Keratinocyte (primary cell): ENCODE data around the gene PDE8A. TPM values are rescaled to one million over a fixed set of nuclear protein-coding genes. Genes with fewer than 3 reads are reported as not detected.

Source experiments
- DNase-seq: peaks from one replicate; pipeline ENCODE4 v3.0.0-alpha.2; 2011; ENCODE audit warnings: low read depth, missing footprints, low spot score
- FAIRE-seq: peaks from 2 replicates; lab custom pipeline; 2011; peaks lifted over from hg19 to GRCh38; lab: Jason Lieb, UNC
- H2AFZ ChIP-seq: 2 replicates; pipeline ENCODE4 v1.6.0; 2012; ENCODE audit warnings: low read length, control low read depth, inconsistent platforms; ENCODE audit not compliant: control insufficient read depth
- H3K27ac ChIP-seq: 2 replicates; pipeline ENCODE4 v1.5.1; 2011; ENCODE audit warnings: low read length; ENCODE audit not compliant: control insufficient read depth, insufficient read depth
- H3K27me3 ChIP-seq: 3 replicates; pipeline ENCODE4 v1.6.0; 2011; ENCODE audit warnings: low read length; ENCODE audit not compliant: control insufficient read depth, insufficient read depth; ENCODE audit errors: extremely low read depth
- H3K36me3 ChIP-seq, 2 experiments: 2 replicates in 1 of 2; 3 replicates in 1 of 2; pipeline ENCODE4 v1.5.1; 2011; ENCODE audit warnings: low read length in 2 of 2, mild to moderate bottlenecking in 1 of 2; ENCODE audit not compliant: control insufficient read depth in 2 of 2, insufficient read depth in 2 of 2; ENCODE audit errors: extremely low read depth in 1 of 2
- H3K4me1 ChIP-seq: 3 replicates; pipeline ENCODE4 v1.5.1; 2011; ENCODE audit warnings: low read length; ENCODE audit not compliant: control insufficient read depth, insufficient read depth; ENCODE audit errors: extremely low read depth
- H3K4me2 ChIP-seq: 3 replicates; pipeline ENCODE4 v1.6.0; 2011; ENCODE audit warnings: low read depth, low read length; ENCODE audit not compliant: control insufficient read depth, insufficient read depth; ENCODE audit errors: extremely low read depth
- H3K4me3 ChIP-seq, 3 experiments: fragments of 200-600 bp in 1 of 3; sonication (generic) in 1 of 3; 2 replicates in 2 of 3; 3 replicates in 1 of 3; pipeline ENCODE4 v1.5.1; 2011 to 2016; ENCODE audit warnings: low read length in 3 of 3, mild to moderate bottlenecking in 3 of 3, control low read depth in 2 of 3, inconsistent platforms in 1 of 3, low read depth in 1 of 3, mixed read lengths in 1 of 3, mixed run types in 1 of 3, moderate library complexity in 1 of 3; ENCODE audit not compliant: control insufficient read depth in 2 of 3, insufficient read depth in 2 of 3; ENCODE audit errors: extremely low read depth in 1 of 3
- H3K79me2 ChIP-seq: 2 replicates; pipeline ENCODE4 v1.6.0; 2012; ENCODE audit warnings: low read length; ENCODE audit not compliant: control insufficient read depth, insufficient read depth
- H3K9ac ChIP-seq: 3 replicates; pipeline ENCODE4 v1.6.0; 2011; ENCODE audit warnings: low read length; ENCODE audit not compliant: control insufficient read depth, insufficient read depth; ENCODE audit errors: extremely low read depth
- H3K9me1 ChIP-seq: 3 replicates; pipeline ENCODE4 v1.6.0; 2011; ENCODE audit warnings: low read length; ENCODE audit not compliant: control insufficient read depth, insufficient read depth; ENCODE audit errors: extremely low read depth
- H3K9me3 ChIP-seq: 2 replicates; pipeline ENCODE4 v1.5.1; 2012; ENCODE audit warnings: low read depth, low read length; ENCODE audit not compliant: control insufficient read depth
- H4K20me1 ChIP-seq: 3 replicates; pipeline ENCODE4 v1.6.0; 2011; ENCODE audit warnings: low read length; ENCODE audit not compliant: control insufficient read depth, insufficient read depth; ENCODE audit errors: extremely low read depth
- EZH2 ChIP-seq: IDR thresholded peaks from one replicate; pipeline ENCODE4 v1.6.1; 2012; ENCODE audit warnings: inconsistent platforms, mild to moderate bottlenecking, low read length, moderate library complexity
- dilution Hi-C: fragments of 300-500 bp; cut with MboI; formaldehyde crosslinking; loops from one replicate; pipeline ENCODE4 v1.7.0; 2020; ENCODE audit warnings: low sequenced_read_pairs; ENCODE audit not compliant: extremely low pct_ligation_motif_present
- polyA plus RNA-seq, 5 experiments: library from polyadenylated mRNA; depleted of rRNA in 3 of 5; stranded (reverse) in 3 of 5; stranded (forward) in 1 of 5; unstranded in 1 of 5; fragments of >200 nt; gene quantifications; 1 replicate in 1 of 5; 2 replicates in 3 of 5; 3 replicates in 1 of 5; pipeline versions ENCODE4 v1.2.1 to v1.2.3, GENCODE V29; 2011 to 2012; ENCODE audit warnings: missing spikeins in 2 of 5, low read depth in 1 of 5, low replicate concordance in 1 of 5
- TF ChIP-seq, protein P1 (sequence below), 3 experiments: IDR thresholded peaks in 1 of 3; conservative IDR thresholded peaks in 1 of 3; optimal IDR thresholded peaks in 1 of 3; 2 replicates in 2 of 3; 3 replicates in 1 of 3; pipeline versions ENCODE3 to v1.5.1; 2011; ENCODE audit warnings: low read length in 3 of 3, mild to moderate bottlenecking in 3 of 3, moderate library complexity in 2 of 3, control low read depth in 1 of 3, inconsistent platforms in 1 of 3; ENCODE audit not compliant: insufficient read depth in 2 of 3; ENCODE audit errors: extremely low read depth in 1 of 3

The PDE8A gene
- polyA plus RNA-seq, 1 donor (not counting 4 experiments of a cell fraction or from before 2014, with no cell fraction given), result 24.1 TPM

GRCh38 chr15:85048430-85048829, 66.8 kb downstream of the PDE8A start:
- no peak for DNase-seq
- H3K9ac ChIP-seq, result no peak overlapping the region
- dilution Hi-C loops, result no loop called here
- no peaks in the 10 kb centered on the region for H3K4me1 ChIP-seq
- H3K27ac ChIP-seq, result no peak overlapping the region
- no peaks in the 10 kb centered on the region for H3K9me3 ChIP-seq
- H3K4me2 ChIP-seq, result no peak overlapping the region
- no peaks in the 10 kb centered on the region for H3K9me1 ChIP-seq
- no peaks in the 10 kb centered on the region for H3K36me3 ChIP-seq
- no peak overlapping the region for H3K4me3 ChIP-seq
- no peaks in the 10 kb centered on the region for H4K20me1 ChIP-seq
- H3K79me2 ChIP-seq, result peaks cover 2% of the 10 kb centered on the region
- FAIRE-seq, result no peak
- H3K27me3 ChIP-seq, result no peaks in the 10 kb centered on the region
- H2AFZ ChIP-seq, result no peak overlapping the region
- no peak for TF ChIP-seq EZH2
- TF ChIP-seq, protein P1, sequence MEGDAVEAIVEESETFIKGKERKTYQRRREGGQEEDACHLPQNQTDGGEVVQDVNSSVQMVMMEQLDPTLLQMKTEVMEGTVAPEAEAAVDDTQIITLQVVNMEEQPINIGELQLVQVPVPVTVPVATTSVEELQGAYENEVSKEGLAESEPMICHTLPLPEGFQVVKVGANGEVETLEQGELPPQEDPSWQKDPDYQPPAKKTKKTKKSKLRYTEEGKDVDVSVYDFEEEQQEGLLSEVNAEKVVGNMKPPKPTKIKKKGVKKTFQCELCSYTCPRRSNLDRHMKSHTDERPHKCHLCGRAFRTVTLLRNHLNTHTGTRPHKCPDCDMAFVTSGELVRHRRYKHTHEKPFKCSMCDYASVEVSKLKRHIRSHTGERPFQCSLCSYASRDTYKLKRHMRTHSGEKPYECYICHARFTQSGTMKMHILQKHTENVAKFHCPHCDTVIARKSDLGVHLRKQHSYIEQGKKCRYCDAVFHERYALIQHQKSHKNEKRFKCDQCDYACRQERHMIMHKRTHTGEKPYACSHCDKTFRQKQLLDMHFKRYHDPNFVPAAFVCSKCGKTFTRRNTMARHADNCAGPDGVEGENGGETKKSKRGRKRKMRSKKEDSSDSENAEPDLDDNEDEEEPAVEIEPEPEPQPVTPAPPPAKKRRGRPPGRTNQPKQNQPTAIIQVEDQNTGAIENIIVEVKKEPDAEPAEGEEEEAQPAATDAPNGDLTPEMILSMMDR (optimal IDR thresholded peaks at IDR 0.05 in 1 of 3, IDR thresholded peaks at IDR 0.05 in 1 of 3, conservative IDR thresholded peaks at IDR 0.05 in 1 of 3; ENCODE audit: extremely low read depth in 1 of 3, insufficient read depth in 2 of 3, low read length in 3 of 3), result no peak

- Histone ChIP-seq H3K27ac (no peak overlapping the region), H3K79me2 (peaks cover 2% of the 10 kb centered on the region), H2AFZ (no peak overlapping the region), H3K36me3 (no peaks in the 10 kb centered on the region), H4K20me1 (no peaks in the 10 kb centered on the region), H3K9ac (no peak overlapping the region), H3K4me3 (no peak overlapping the region), H3K4me1 (no peaks in the 10 kb centered on the region), H3K4me2 (no peak overlapping the region), H3K9me3 (no peaks in the 10 kb centered on the region), H3K27me3 (no peaks in the 10 kb centered on the region), H3K9me1 (no peaks in the 10 kb centered on the region)
- dilution Hi-C loops, result no loop called here
- FAIRE-seq (no peak), DNase-seq (no peak)
- TF ChIP-seq, protein P1 (optimal IDR thresholded peaks at IDR 0.05 in 1 of 3, IDR thresholded peaks at IDR 0.05 in 1 of 3, conservative IDR thresholded peaks at IDR 0.05 in 1 of 3; ENCODE audit: extremely low read depth in 1 of 3, insufficient read depth in 2 of 3, low read length in 3 of 3), result no peak
- TF ChIP-seq EZH2, result no peak
These were observed 68.1 kb downstream of the PDE8A start for GRCh38 chr15:85049805-85050204.
